NCI-H2196 treated with DMSO at 0.1 percent for 48 hours (cell line): ENCODE measurements around the gene FRRS1L.

Experiments
- DNase-seq: peaks from one replicate; lab custom pipeline; 2025; ENCODE audit not compliant: unreplicated experiment; lab: John Stamatoyannopoulos, UW

Gene FRRS1L

DNA sequence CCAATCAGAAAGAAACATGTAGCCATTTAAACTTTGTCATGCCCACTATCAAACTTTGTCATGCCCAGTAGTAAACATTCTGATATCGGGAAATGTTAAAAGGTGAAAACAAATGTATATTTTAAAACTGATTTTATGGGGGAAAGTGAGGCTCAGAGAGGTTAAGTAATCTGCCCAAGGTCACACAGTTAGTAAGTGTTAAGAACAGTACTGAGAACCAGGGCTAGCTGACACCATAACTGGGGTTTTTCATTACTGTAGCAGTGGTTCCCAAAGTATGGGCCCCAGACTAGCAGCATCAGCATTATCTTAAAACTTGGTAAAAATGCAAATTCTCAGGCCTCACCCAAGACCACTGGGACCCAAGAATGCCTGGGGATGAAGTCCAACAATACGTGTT is 9.9 kb upstream of the FRRS1L start:
- DNase-seq, result no peak

- no peak for DNase-seq
These were observed 9.3 kb upstream of the FRRS1L start for GRCh38 chr9:109176386-109176785.

- DNase-seq, result no peak
These were observed 5.9 kb upstream of the FRRS1L start for GRCh38 chr9:109172935-109173334.

- no peak for DNase-seq
These were observed 4.9 kb upstream of the FRRS1L start for GRCh38 chr9:109171926-109172325.

- no peak for DNase-seq
These were observed 1.1 kb upstream of the FRRS1L start for GRCh38 chr9:109168170-109168569.

DNA sequence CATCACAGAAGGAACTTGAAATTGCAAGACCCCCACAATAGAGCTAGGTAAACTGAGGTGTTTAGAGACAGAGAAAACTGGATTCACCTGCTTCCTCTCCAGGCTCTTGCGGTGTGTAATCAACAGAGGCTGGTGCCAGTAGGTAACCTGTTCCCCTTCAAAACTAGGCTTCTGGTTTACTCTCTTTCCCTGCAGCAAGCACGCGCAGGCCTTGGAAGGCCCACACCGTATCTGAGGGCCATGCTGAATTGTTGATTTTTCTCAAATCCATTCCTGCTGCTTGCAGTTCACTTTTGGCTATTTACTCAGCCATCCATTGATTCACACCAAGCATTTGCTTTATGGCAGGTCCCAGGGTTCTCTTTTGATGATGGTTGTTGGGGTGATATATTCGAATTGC is 667 bp upstream of the FRRS1L start:
- no peak for DNase-seq

DNA sequence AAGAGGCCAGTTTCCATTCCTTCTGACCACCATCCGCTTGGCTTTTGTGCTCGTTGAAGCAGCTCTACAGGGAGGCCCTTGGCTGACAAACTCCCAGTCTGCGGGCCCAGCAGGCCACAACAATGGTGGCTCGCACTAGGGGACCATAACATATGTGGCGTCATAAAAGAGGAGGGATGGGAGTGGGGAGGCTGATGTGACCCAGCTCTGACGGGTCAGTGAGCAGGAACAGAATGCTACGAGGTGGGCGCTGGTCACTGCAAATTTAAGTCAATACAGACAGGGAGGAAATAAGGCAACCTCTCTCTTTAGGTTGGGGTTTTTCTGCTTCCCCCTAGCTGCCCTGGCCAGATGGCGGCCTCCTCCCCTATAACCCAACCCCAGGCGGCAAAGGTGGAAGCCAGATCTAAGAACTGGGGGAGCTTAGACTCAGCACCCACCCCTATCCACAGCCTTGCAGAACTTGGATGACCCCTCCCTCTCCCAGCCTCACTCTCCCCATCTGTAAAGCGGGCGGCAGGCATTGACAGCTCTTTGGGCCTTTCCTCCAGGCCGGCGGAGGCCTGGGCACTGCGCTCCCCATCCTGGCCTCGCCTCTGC is 778 bp downstream of the FRRS1L start:
- DNase-seq, result no peak

DNA sequence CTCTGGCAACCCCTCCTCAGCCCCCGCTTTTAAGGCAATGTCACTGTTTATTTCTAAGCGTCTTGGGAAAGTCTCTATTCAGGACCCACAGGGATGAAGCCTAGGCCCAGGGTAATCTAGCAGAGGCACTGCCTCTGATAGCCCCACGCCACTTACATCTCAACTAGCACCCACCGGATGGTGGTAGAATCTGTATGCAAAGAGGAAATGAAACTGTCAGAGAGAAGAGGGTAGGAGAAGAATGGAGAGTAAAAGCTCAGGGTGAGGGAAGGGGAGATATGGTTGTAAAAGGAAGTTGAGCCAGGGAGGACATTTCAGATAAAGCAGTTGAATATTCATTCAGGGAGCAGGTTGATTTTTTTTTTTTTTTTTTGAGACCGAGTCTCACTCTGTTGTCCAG is 3.0 kb downstream of the FRRS1L start:
- DNase-seq, result no peak

DNA sequence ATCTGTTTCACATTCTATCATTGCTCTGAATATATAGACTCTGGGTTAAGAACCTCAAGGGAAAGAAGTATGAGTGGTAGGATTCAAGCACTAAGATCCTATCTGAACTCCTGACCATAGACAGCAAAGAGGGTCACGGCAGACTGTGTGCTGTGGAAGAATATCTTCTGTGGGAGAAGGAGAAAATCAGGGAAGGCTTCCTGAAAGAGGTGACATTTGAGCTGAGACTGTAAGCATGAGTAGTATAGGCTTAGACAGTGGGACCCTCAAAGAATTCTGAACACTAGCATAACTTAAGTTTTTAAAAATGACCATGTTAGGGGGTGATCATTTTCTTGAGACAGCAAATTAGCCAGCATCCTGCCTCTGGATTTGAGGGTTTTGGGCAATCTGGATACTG is 3.9 kb downstream of the FRRS1L start:
- no peak for DNase-seq

GRCh38 chr9:109162677-109163076 is 4.4 kb downstream of the FRRS1L start:
- no peak for DNase-seq

GRCh38 chr9:109161471-109161870 is 5.6 kb downstream of the FRRS1L start:
- DNase-seq, result no peak

- no peak for DNase-seq
These were observed 7.5 kb downstream of the FRRS1L start for GRCh38 chr9:109159583-109159982.

DNA sequence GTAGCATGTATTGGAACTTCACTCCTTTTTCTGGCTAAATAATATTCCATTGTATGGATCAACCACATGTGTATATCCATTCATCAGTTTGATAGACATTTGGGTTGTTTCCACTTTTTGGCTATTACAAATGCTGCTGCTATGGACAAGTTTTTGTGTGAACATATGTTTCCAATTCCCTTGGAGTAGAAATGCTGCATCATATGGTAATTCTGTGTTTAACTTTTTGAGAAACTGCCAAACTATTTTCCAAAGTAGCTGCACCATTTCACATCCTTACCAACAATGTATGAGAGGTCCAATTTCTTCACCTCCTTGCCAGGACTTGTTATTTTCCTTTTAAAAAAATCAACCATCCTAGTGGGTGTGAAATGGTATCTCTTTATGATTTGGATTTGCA is 8.4 kb downstream of the FRRS1L start:
- DNase-seq, result no peak

DNA sequence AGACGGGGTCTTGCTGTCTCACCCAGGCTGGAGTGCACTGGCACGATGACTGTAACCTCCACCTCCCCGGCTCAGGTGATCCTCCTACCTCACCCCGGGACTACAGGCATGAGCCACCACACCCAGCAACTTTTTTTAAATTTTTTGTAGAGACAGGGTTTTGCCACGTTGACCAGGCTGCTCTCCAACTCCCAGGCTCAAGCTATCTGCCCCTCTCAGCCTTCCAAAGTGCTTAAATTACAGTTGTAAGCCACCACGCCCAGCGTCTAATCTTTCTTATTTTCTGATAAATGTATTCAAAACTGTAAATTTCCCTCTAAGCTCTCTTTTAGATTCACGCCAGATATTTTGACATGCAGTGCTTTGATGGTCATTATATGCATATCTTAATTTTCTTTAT is 10.3 kb downstream of the FRRS1L start:
- DNase-seq, result no peak

- no peak for DNase-seq
These were observed 16.0 kb downstream of the FRRS1L start for GRCh38 chr9:109150925-109151545.

- no peak for DNase-seq
These were observed 17.3 kb downstream of the FRRS1L start for GRCh38 chr9:109149722-109150121.

- no peak for DNase-seq
These were observed 18.0 kb downstream of the FRRS1L start for GRCh38 chr9:109149089-109149488.

DNA sequence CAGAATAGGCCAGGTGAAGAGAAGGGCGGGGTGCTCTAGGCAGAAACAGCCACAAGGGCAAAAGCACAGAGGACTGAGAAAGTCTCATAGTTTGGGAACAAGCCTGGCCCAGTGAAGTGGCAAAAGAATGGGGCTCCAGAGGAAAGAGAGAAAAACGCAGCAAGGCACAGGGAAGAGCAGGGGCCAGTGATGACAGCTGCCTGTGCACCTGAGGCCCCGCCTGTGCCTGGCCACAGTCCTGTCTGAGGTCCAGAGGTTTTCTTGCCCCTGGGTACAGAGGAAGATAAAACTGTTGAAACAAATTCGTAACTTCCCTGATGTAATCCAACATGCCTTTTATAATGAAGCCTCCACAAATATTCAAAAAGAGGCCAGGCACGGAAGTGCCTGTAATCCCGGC is 22.0 kb downstream of the FRRS1L start:
- no peak for DNase-seq

GRCh38 chr9:109143881-109144562 is 23.0 kb downstream of the FRRS1L start:
- no peak for DNase-seq

GRCh38 chr9:109141375-109141774 is 25.7 kb downstream of the FRRS1L start:
- DNase-seq, result no peak

GRCh38 chr9:109139851-109140250 is 27.2 kb downstream of the FRRS1L start:
- DNase-seq, result no peak

DNA sequence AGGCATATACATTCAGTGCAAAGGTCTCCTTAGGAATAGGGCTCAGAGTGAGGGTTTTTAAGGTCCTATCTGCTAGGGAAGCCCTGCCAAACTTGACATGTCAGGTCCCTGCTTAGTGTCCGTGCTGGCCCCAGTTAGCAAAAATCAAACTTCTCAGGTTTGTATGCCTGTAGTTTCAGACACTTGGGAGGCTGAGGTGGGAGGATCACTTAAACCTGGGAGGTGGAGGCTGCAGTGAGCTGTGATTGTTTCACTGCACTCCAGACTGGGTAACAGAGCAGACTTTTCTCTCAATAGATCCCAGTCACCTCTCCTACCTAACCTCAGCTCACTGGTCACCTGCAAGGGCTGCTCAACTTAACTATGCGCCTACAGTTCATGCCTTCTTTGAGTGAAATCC is 28.6 kb downstream of the FRRS1L start:
- DNase-seq, result no peak

GRCh38 chr9:109134167-109134578 is 32.9 kb downstream of the FRRS1L start:
- no peak for DNase-seq
